ENCODE measurements around the gene ARL15.

GRCh38 chr5:53965459-53965858, 344.9 kb downstream of the ARL15 start:
- TF ChIP-seq EZH2phosphoT487 (IDR thresholded peaks at IDR 0.05; ENCODE audit: insufficient read depth, low read depth) (no peak), EZH2 (IDR thresholded peaks at IDR 0.05; ENCODE audit: insufficient read depth, poor library complexity, severe bottlenecking) (no peak)
